GM21390 (cell line): ENCODE measurements around the gene GBP2.

Experiments used
- ATAC-seq: cut with Tn5 transposase; IDR thresholded peaks from one replicate; pipeline ENCODE4 v1.9.1; 2021; ENCODE audit not compliant: unreplicated experiment

GBP2 gene

DNA sequence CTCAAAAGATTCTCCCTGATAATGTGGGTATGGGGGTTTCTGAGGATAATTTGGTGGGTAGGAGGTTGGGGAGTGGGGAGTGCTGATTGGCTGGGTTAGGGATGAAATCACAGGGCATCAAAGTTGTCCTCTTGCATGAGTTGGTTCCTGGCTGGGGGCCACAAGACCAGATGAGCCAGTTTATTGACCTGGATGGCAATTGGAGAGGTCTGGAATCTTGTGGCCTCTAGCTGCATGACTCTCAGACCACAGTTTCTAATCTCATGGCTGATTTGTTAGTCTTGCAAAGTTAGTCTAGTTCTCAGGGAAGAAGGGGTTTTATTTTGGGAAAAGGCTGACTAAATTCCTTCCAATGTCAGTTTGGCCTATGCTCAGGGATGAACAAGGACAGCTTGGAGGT, 57.6 kb downstream of the GBP2 start:
- no peak for ATAC-seq

DNA sequence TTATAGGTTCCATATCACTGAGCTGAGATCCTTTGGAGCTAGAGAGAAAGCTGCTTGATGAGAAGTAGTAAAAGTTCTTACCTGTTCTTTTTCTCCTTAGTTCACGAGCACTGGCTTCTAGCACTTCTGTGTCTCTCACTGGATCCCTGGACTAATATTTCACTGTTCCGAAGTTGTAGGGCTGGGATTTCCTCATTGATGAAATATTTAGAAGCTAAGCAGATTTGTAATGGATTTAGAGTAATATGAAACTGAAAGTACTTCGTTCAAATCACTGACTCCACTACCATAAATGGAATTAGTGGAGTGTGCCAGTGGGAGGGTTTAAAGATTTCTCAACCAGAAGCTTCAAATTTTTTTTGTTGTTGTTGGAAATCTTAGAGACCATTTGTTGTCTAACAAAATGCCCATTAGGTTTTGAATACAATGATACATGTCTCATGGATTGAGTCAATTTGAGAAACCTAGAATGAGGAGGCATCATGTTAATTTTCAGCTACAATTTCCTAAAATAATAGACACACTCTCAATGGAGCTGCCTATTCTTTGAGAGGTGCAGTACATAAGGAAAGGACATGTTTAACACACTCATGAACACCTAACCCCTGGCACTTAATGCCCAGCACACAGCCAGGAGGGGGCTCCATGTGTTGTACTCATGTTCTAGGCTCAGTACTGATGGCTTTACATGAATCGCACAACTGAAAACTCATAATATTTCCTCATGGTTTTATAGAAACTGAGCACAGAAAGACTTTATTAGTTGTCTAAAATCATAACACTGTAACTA, 60.6 kb downstream of the GBP2 start, which contains the start of gene GBP1:
Gene GBP1, minus strand, starts transcription at position 130 of the 790 bp plus-strand sequence. CDS start 1,974 bp downstream, outside the sequence.
- peak; percentile 58 for ATAC-seq

DNA sequence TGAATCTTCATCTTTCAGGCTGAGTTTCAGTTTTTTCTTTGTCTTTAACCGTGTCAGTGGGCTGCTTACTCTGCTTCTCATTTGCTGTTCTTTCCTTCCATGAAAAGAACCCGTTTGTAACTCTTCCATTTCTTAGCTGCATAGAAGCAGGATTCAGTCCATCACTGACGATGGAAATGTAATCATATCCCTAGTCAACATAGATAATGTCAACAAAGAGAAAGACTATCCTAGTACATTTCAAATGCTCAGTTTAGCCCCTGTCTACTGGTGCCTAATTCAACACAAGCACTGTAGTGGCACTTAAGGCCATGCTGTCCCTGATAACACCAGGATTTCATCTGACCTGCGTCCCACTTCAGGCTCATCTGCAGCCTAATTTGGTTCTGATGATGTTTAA, 61.3 kb downstream of the GBP2 start:
- peak; percentile 55 for ATAC-seq

DNA sequence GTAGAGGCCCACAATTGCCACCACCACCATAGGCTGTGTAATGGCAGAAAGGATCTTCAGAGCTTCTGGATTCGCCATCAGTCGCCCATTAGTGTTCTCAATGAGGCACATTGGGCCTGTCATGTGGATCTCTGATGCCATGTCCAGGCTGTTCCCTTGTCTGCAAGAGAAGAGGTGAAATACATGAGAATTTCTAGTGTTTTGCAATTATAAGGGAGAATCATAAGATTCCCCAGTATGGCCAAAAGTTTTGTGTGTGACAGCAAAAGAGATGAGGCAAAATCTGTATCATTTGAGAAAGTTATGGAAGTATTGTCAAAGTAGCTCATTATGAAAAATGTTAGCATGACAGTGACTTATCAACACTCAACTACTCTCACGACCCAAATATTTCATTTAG, 62.8 kb downstream of the GBP2 start:
- ATAC-seq, result no peak

DNA sequence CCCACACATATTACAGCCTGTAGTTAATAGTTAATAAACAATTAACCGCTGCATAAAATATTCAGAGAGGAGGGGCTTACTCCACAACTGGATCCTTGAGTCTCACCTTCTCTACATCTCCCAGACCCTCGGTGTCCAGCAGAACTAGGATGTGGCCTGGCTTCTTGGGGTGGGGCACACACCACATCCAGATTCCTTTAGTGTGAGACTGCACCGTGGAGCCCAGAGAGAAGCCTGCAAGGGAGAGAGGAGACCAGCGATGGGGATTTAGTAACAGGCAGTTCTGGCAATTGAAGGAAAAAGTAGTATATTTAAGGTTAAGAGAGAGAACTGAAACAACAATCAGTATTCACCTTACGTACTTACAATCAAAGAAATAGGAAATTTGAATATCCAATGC, 65.8 kb downstream of the GBP2 start:
- ATAC-seq, result no peak
